ENCODE data around the gene EMILIN1. TPM values are rescaled to one million over a fixed set of nuclear protein-coding genes. Genes with fewer than 3 reads are reported as not detected.

Gene EMILIN1
- total RNA-seq, 1 donor from 2014 or later: 0.95 TPM

GRCh38 chr2:27050996-27051901, 27.2 kb upstream of the EMILIN1 start, which contains the start of gene AGBL5:
Gene AGBL5 (plus strand): TSS chr2:27051668. CDS start chr2:27052959, 1,291 bp downstream.
- H3K27ac Mint-ChIP-seq (ENCODE audit: unreplicated experiment): peak within 1 kb of the TSS; percentile 91
- no peak for FAIRE-seq

GRCh38 chr2:27051902-27052645, 26.3 kb upstream of the EMILIN1 start:
- no peaks in the 10 kb centered on the region for H3K9me3 Mint-ChIP-seq (ENCODE audit: unreplicated experiment)
- peak overlapping the region; percentile 77 for H3K27ac Mint-ChIP-seq (ENCODE audit: unreplicated experiment)
- no peaks in the 10 kb centered on the region for H3K27me3 Mint-ChIP-seq (ENCODE audit: low read depth, unreplicated experiment)
- peaks cover 11% of the 10 kb centered on the region for H4K20me1 ChIP-seq (ENCODE audit: insufficient read depth, low read length)
- peak overlapping the region; percentile 77 for H2AFZ ChIP-seq (ENCODE audit: low read depth, low read length)
- peaks cover 11% of the 10 kb centered on the region for H3K36me3 ChIP-seq (ENCODE audit: insufficient read depth, low read length)
- peak overlapping the region; percentile 67 for H3K4me3 ChIP-seq (ENCODE audit: insufficient read depth, low read depth, low read length)
- H3K27me3 ChIP-seq (ENCODE audit: insufficient read depth, low read length): no peaks in the 10 kb centered on the region
- peaks cover 2% of the 10 kb centered on the region for H3K4me1 Mint-ChIP-seq (ENCODE audit: low read depth, unreplicated experiment)
- peaks cover 13% of the 10 kb centered on the region for H3K36me3 Mint-ChIP-seq (ENCODE audit: low read depth, unreplicated experiment)
- peak overlapping the region; percentile 87 for H3K4me3 Mint-ChIP-seq (ENCODE audit: unreplicated experiment)
- H3K9me3 ChIP-seq (ENCODE audit: insufficient read depth, low read depth, low read length): no peaks in the 10 kb centered on the region
- H3K4me1 ChIP-seq (ENCODE audit: insufficient read depth, low read length): peaks cover 14% of the 10 kb centered on the region
- H3K27ac ChIP-seq (ENCODE audit: low read depth, low read length): peak overlapping the region; percentile 40
- H3K9ac ChIP-seq (ENCODE audit: low read length): peak overlapping the region; percentile 88
- no peaks in the 10 kb centered on the region for H3K79me2 ChIP-seq (ENCODE audit: insufficient read depth, low read length)
- peak overlapping the region; percentile 99 for H3K4me2 ChIP-seq (ENCODE audit: low read length)
- TF ChIP-seq EZH2 (IDR thresholded peaks at IDR 0.05; ENCODE audit: insufficient read depth, low read length): no peak
- no peak for DNase-seq (ENCODE audit: low read depth)
- no peak for FAIRE-seq

More at GRCh38 chr2:27050996-27051901, 27.2 kb upstream of the EMILIN1 start, which contains the start of gene AGBL5:
- peak within 1 kb of the TSS; percentile 88 for H3K9ac ChIP-seq (ENCODE audit: low read length)
- H3K4me3 Mint-ChIP-seq (ENCODE audit: unreplicated experiment): peak within 1 kb of the TSS; percentile 90
- H3K36me3 Mint-ChIP-seq (ENCODE audit: low read depth, unreplicated experiment): peaks cover 13% of the 10 kb centered on the region
- H3K79me2 ChIP-seq (ENCODE audit: insufficient read depth, low read length): no peaks in the 10 kb centered on the region
- H3K4me1 ChIP-seq (ENCODE audit: insufficient read depth, low read length): peaks cover 14% of the 10 kb centered on the region
- peak within 1 kb of the TSS; percentile 77 for H3K27ac ChIP-seq (ENCODE audit: low read depth, low read length)
- H3K4me2 ChIP-seq (ENCODE audit: low read length): peak within 1 kb of the TSS; percentile 99
- TF ChIP-seq EZH2 (IDR thresholded peaks at IDR 0.05; ENCODE audit: insufficient read depth, low read length) (no peak), CTCF (IDR thresholded peaks at IDR 0.05; ENCODE audit: insufficient read depth, low read depth, low read length) (no peak)
- no peaks in the 10 kb centered on the region for H3K9me3 Mint-ChIP-seq (ENCODE audit: unreplicated experiment)
- H3K4me1 Mint-ChIP-seq (ENCODE audit: low read depth, unreplicated experiment): peaks cover 2% of the 10 kb centered on the region
- peaks cover 6% of the 10 kb centered on the region for H4K20me1 ChIP-seq (ENCODE audit: insufficient read depth, low read length)
- H3K27me3 Mint-ChIP-seq (ENCODE audit: low read depth, unreplicated experiment): no peaks in the 10 kb centered on the region
- H2AFZ ChIP-seq (ENCODE audit: low read depth, low read length): peak within 1 kb of the TSS; percentile 77
- DNase-seq (ENCODE audit: low read depth): peak; percentile 76
- H3K4me3 ChIP-seq (ENCODE audit: insufficient read depth, low read depth, low read length): peak within 1 kb of the TSS; percentile 69
- H3K36me3 ChIP-seq (ENCODE audit: insufficient read depth, low read length): peaks cover 11% of the 10 kb centered on the region
- H3K9me3 ChIP-seq (ENCODE audit: insufficient read depth, low read depth, low read length): no peaks in the 10 kb centered on the region
- H3K27me3 ChIP-seq (ENCODE audit: insufficient read depth, low read length): no peaks in the 10 kb centered on the region

GRCh38 chr2:27053321-27053720, 25.1 kb upstream of the EMILIN1 start:
- H3K4me1 ChIP-seq (ENCODE audit: insufficient read depth, low read length): peaks cover 14% of the 10 kb centered on the region
- no peak overlapping the region for H2AFZ ChIP-seq (ENCODE audit: low read depth, low read length)
- no peak for TF ChIP-seq CTCF (IDR thresholded peaks at IDR 0.05; ENCODE audit: insufficient read depth, low read depth, low read length)
- no peak for TF ChIP-seq EZH2 (IDR thresholded peaks at IDR 0.05; ENCODE audit: insufficient read depth, low read length)
- no peak overlapping the region for H3K27ac ChIP-seq (ENCODE audit: low read depth, low read length)
- FAIRE-seq (no peak), DNase-seq (ENCODE audit: low read depth) (no peak)
- H3K27me3 ChIP-seq (ENCODE audit: insufficient read depth, low read length): no peaks in the 10 kb centered on the region
- H3K9me3 ChIP-seq (ENCODE audit: insufficient read depth, low read depth, low read length): no peaks in the 10 kb centered on the region
- Mint-ChIP-seq H3K36me3 (ENCODE audit: low read depth, unreplicated experiment) (peaks cover 16% of the 10 kb centered on the region), H3K4me3 (ENCODE audit: unreplicated experiment) (peak overlapping the region; percentile 15), H3K27me3 (ENCODE audit: low read depth, unreplicated experiment) (no peaks in the 10 kb centered on the region), H3K4me1 (ENCODE audit: low read depth, unreplicated experiment) (peaks cover 2% of the 10 kb centered on the region), H3K27ac (ENCODE audit: unreplicated experiment) (no peak overlapping the region), H3K9me3 (ENCODE audit: unreplicated experiment) (no peaks in the 10 kb centered on the region)
- no peak overlapping the region for H3K4me2 ChIP-seq (ENCODE audit: low read length)
- H3K79me2 ChIP-seq (ENCODE audit: insufficient read depth, low read length): no peaks in the 10 kb centered on the region
- H3K4me3 ChIP-seq (ENCODE audit: insufficient read depth, low read depth, low read length): no peak overlapping the region
- peaks cover 11% of the 10 kb centered on the region for H3K36me3 ChIP-seq (ENCODE audit: insufficient read depth, low read length)
- no peak overlapping the region for H3K9ac ChIP-seq (ENCODE audit: low read length)
- peaks cover 11% of the 10 kb centered on the region for H4K20me1 ChIP-seq (ENCODE audit: insufficient read depth, low read length)

Measured in astrocyte (in vitro differentiated cells and primary cell).